Measurements from ENCODE around the gene RAD51B.
A peak's percentile ranks its signal among the peaks of the same experiment; 100 is the strongest.

The RAD51B gene

GRCh38 chr14:68669603-68670358 lies 850.2 kb downstream of the RAD51B start:
- TF ChIP-seq CTCF (IDR thresholded peaks at IDR 0.05; ENCODE audit: insufficient read depth, low read depth, low read length, missing control alignments) = no peak
- no peak overlapping the region for H3K4me3 ChIP-seq (ENCODE audit: low read depth, low read length)
- DNase-seq (ENCODE audit: low read depth) = no peak

GRCh38 chr14:68670359-68670715 lies 850.8 kb downstream of the RAD51B start:
- no peak for DNase-seq (ENCODE audit: low read depth)
- TF ChIP-seq CTCF (IDR thresholded peaks at IDR 0.05; ENCODE audit: insufficient read depth, low read depth, low read length, missing control alignments) = no peak
- no peak overlapping the region for H3K4me3 ChIP-seq (ENCODE audit: low read depth, low read length)

GRCh38 chr14:68671909-68672308 lies 852.3 kb downstream of the RAD51B start:
- no peak overlapping the region for H3K4me3 ChIP-seq (ENCODE audit: low read depth, low read length)
- no peak for DNase-seq (ENCODE audit: low read depth)
- no peak for TF ChIP-seq CTCF (IDR thresholded peaks at IDR 0.05; ENCODE audit: insufficient read depth, low read depth, low read length, missing control alignments)

GRCh38 chr14:68672609-68673285 lies 853.2 kb downstream of the RAD51B start:
- DNase-seq (ENCODE audit: low read depth) = peak; percentile 28
- TF ChIP-seq CTCF (IDR thresholded peaks at IDR 0.05; ENCODE audit: insufficient read depth, low read depth, low read length, missing control alignments) = no peak
- H3K4me3 ChIP-seq (ENCODE audit: low read depth, low read length) = no peak overlapping the region

- no peak overlapping the region for H3K4me3 ChIP-seq (ENCODE audit: low read depth, low read length)
- no peak for DNase-seq (ENCODE audit: low read depth)
- no peak for TF ChIP-seq CTCF (IDR thresholded peaks at IDR 0.05; ENCODE audit: insufficient read depth, low read depth, low read length, missing control alignments)
Measured at GRCh38 chr14:68673464-68673863, 853.9 kb downstream of the RAD51B start.

GRCh38 chr14:68674538-68675232 lies 855.1 kb downstream of the RAD51B start:
- no peak for DNase-seq (ENCODE audit: low read depth)
- no peak overlapping the region for H3K4me3 ChIP-seq (ENCODE audit: low read depth, low read length)
- no peak for TF ChIP-seq CTCF (IDR thresholded peaks at IDR 0.05; ENCODE audit: insufficient read depth, low read depth, low read length, missing control alignments)

Measured in GM12865 (cell line).